Mesenchymal stem cell (in vitro differentiated cells and primary cell): ENCODE data around the gene NOSTRIN.

Source experiments
- DNase-seq: peaks from one replicate; pipeline ENCODE4 v3.0.0-alpha.2; 2013
- H2AFZ ChIP-seq: one replicate; pipeline ENCODE4 v1.6.1; 2013; ENCODE audit warnings: low read depth, mild to moderate bottlenecking, control low read depth, inconsistent platforms, low read length, moderate library complexity
- H2AK5ac ChIP-seq: 2 replicates; pipeline ENCODE4 v1.6.1; 2013; ENCODE audit warnings: low read length, moderate library complexity, mild to moderate bottlenecking, inconsistent platforms; ENCODE audit not compliant: severe bottlenecking
- H2BK120ac ChIP-seq: one replicate; pipeline ENCODE4 v1.6.1; 2013; ENCODE audit warnings: low read depth, mild to moderate bottlenecking, inconsistent platforms, low read length, moderate library complexity
- H2BK12ac ChIP-seq, 2 experiments: one replicate each; pipeline ENCODE4 v1.6.1; 2013; ENCODE audit warnings: inconsistent platforms in 2 of 2, low read length in 2 of 2, mild to moderate bottlenecking in 2 of 2, moderate library complexity in 2 of 2, control low read depth in 1 of 2
- H2BK15ac ChIP-seq: one replicate; pipeline ENCODE4 v1.6.1; 2013; ENCODE audit warnings: mild to moderate bottlenecking, low read depth, inconsistent platforms; ENCODE audit not compliant: poor library complexity, severe bottlenecking
- H2BK5ac ChIP-seq: 2 replicates; pipeline ENCODE4 v1.6.1; 2013; ENCODE audit warnings: low read depth, mild to moderate bottlenecking, low read length, control low read depth, inconsistent platforms; ENCODE audit not compliant: poor library complexity, severe bottlenecking
- H3K14ac ChIP-seq, 2 experiments: one replicate each; pipeline ENCODE4 v1.6.1; 2013; ENCODE audit warnings: inconsistent platforms in 2 of 2, low read length in 2 of 2, control low read depth in 1 of 2, mild to moderate bottlenecking in 1 of 2, moderate library complexity in 1 of 2
- H3K18ac ChIP-seq, 2 experiments: one replicate each; pipeline ENCODE4 v1.6.1; 2013; ENCODE audit warnings: inconsistent platforms in 2 of 2, low read length in 2 of 2, control low read depth in 1 of 2, low read depth in 1 of 2, mild to moderate bottlenecking in 1 of 2
- H3K23ac ChIP-seq, 2 experiments: one replicate each; pipeline ENCODE4 v1.6.1; 2013; ENCODE audit warnings: inconsistent platforms in 2 of 2, low read length in 2 of 2, mild to moderate bottlenecking in 2 of 2, moderate library complexity in 2 of 2, control low read depth in 1 of 2
- H3K27ac ChIP-seq: 2 replicates; pipeline ENCODE4 v1.5.1; 2013; ENCODE audit warnings: mild to moderate bottlenecking, moderate library complexity, low read length, control low read depth, inconsistent platforms; ENCODE audit not compliant: poor library complexity, severe bottlenecking
- H3K27me3 ChIP-seq, 2 experiments: 2 replicates each; pipeline versions ENCODE4 v1.6.1 to v1.7.0; 2013; ENCODE audit warnings: low read length in 2 of 2, mild to moderate bottlenecking in 2 of 2, moderate library complexity in 2 of 2, control low read depth in 1 of 2, inconsistent platforms in 1 of 2; ENCODE audit not compliant: control insufficient read depth in 1 of 2, insufficient read depth in 1 of 2
- H3K36me3 ChIP-seq, 2 experiments: 2 replicates each; pipeline versions ENCODE4 v1.6.1 to v1.7.0; 2013; ENCODE audit warnings: low read length in 2 of 2, control low read depth in 1 of 2, inconsistent platforms in 1 of 2, low read depth in 1 of 2, mild to moderate bottlenecking in 1 of 2; ENCODE audit not compliant: insufficient read depth in 2 of 2, control insufficient read depth in 1 of 2
- H3K4ac ChIP-seq, 2 experiments: one replicate each; pipeline ENCODE4 v1.6.1; 2013; ENCODE audit warnings: inconsistent platforms in 2 of 2, low read length in 2 of 2, mild to moderate bottlenecking in 2 of 2, moderate library complexity in 2 of 2, control low read depth in 1 of 2, low read depth in 1 of 2
- H3K4me1 ChIP-seq: 2 replicates; pipeline ENCODE4 v1.6.1; 2013; ENCODE audit warnings: low read depth, low read length, control low read depth; ENCODE audit not compliant: control insufficient read depth, insufficient read depth
- H3K4me2 ChIP-seq: 2 replicates; pipeline ENCODE4 v1.6.1; 2013; ENCODE audit warnings: low read length, mild to moderate bottlenecking, inconsistent platforms; ENCODE audit not compliant: poor library complexity, severe bottlenecking
- H3K4me3 ChIP-seq, 2 experiments: 2 replicates each; pipeline versions ENCODE4 v1.5.1 to v1.7.0; 2013; ENCODE audit warnings: low read length in 2 of 2, mild to moderate bottlenecking in 2 of 2, control low read depth in 1 of 2, low read depth in 1 of 2; ENCODE audit not compliant: insufficient read depth in 1 of 2
- H3K79me1 ChIP-seq: replicated peaks from 2 replicates; pipeline ENCODE4 v1.6.1; 2013; ENCODE audit warnings: mild to moderate bottlenecking, control low read depth, low read length, inconsistent platforms; ENCODE audit not compliant: poor library complexity, severe bottlenecking
- H3K9ac ChIP-seq: 2 replicates; pipeline ENCODE4 v1.7.0; 2013; ENCODE audit warnings: mild to moderate bottlenecking, low read length, moderate library complexity
- H3K9me3 ChIP-seq: 2 replicates; pipeline ENCODE4 v1.7.0; 2013; ENCODE audit warnings: mild to moderate bottlenecking, low read length; ENCODE audit not compliant: control insufficient read depth
- H4K8ac ChIP-seq: one replicate; pipeline ENCODE4 v1.6.1; 2013; ENCODE audit warnings: inconsistent platforms, mild to moderate bottlenecking, low read length, moderate library complexity
- H4K91ac ChIP-seq: one replicate; pipeline ENCODE4 v1.6.1; 2013; ENCODE audit warnings: mild to moderate bottlenecking, low read length, inconsistent platforms
- WGBS: methylation state at CpG from one replicate; pipeline ENCODE4 v1.1.7; 2013; ENCODE audit warnings: mixed read lengths; 5-methylcytosine and 5-hydroxymethylcytosine counted together

Gene NOSTRIN

DNA sequence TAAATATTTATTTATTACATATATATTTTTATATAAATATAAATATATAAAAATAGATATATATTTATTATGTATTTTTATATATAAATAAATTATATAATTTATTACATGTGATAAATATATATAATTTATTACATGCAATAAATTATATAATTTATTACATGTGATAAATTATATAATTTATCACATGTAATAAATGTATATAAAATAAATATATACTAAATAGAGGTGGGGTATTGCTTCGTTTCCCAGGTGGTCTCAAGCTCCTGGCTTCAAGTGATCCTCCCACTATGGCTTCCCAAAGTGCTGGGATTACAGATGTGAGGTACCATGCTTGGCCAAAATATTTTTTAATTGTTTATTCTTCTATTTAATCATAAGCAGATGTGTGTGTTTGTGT, 95.0 kb downstream of the NOSTRIN start:
- H3K9ac ChIP-seq, result no peak overlapping the region
- H3K4me1 ChIP-seq, result no peaks in the 10 kb centered on the region
- H4K8ac ChIP-seq, result no peak overlapping the region
- no peak overlapping the region for H2AK5ac ChIP-seq
- no peak overlapping the region for H2BK12ac ChIP-seq
- H2BK15ac ChIP-seq, result no peak overlapping the region
- no peak overlapping the region for H4K91ac ChIP-seq
- no peaks in the 10 kb centered on the region for H3K79me1 ChIP-seq
- H2BK120ac ChIP-seq, result no peak overlapping the region
- no peak overlapping the region for H3K18ac ChIP-seq
- no peak overlapping the region for H3K23ac ChIP-seq
- H3K4ac ChIP-seq, result no peak overlapping the region
- no peak overlapping the region for H2AFZ ChIP-seq
- H2BK5ac ChIP-seq, result no peak overlapping the region
- no peak overlapping the region for H3K14ac ChIP-seq
- no peaks in the 10 kb centered on the region for H3K36me3 ChIP-seq
- whole genome bisulfite sequencing, result no CpG with 5 or more reads among the region's 1 CpG
- no peak for DNase-seq
- H3K4me2 ChIP-seq, result no peak overlapping the region
- peaks cover 4% of the 10 kb centered on the region for H3K9me3 ChIP-seq
- no peak overlapping the region for H3K27ac ChIP-seq
- peaks cover 0 to 9% of the 10 kb centered on the region in 2 experiments for H3K27me3 ChIP-seq
- H3K4me3 ChIP-seq, result no peak overlapping the region

DNA sequence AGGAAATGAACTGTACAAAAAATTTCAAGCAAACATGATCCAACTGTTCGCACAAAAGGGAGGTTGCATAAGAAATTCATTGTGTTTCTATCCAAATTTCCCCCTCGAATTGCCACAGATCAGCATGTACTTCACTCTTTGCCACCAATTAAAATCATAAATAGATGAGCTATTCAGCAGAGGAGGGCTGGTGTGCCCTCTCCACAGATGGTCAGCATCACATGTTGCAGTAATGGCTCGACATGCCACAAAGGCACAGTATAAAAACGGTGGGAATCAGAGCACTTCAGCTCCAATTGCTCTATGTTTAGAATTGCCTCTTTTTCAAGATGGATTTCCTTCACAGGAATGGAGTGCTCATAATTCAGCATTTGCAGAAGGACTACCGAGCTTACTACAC, 98.6 kb downstream of the NOSTRIN start, which contains the start of gene G6PC2:
TSS of gene G6PC2 (plus strand) at position 289 of the 400 bp plus-strand sequence. CDS start at position 330, 41 bp downstream.
- Histone ChIP-seq H3K27ac (no peak within 1 kb of the TSS), H2BK12ac (no peak within 1 kb of the TSS), H3K4ac (no peak within 1 kb of the TSS), H3K18ac (no peak within 1 kb of the TSS), H3K4me2 (no peak within 1 kb of the TSS), H3K27me3 (peaks cover 0 to 20% of the 10 kb centered on the region in 2 experiments), H3K9me3 (peaks cover 4% of the 10 kb centered on the region), H3K14ac (no peak within 1 kb of the TSS), H2AFZ (no peak within 1 kb of the TSS), H3K4me3 (no peak within 1 kb of the TSS), H4K91ac (no peak within 1 kb of the TSS), H3K23ac (no peak within 1 kb of the TSS), H3K9ac (no peak within 1 kb of the TSS), H2BK15ac (no peak within 1 kb of the TSS), H3K36me3 (no peaks in the 10 kb centered on the region), H4K8ac (no peak within 1 kb of the TSS), H3K4me1 (no peaks in the 10 kb centered on the region), H2BK120ac (no peak within 1 kb of the TSS), H2AK5ac (no peak within 1 kb of the TSS), H3K79me1 (no peaks in the 10 kb centered on the region), H2BK5ac (no peak within 1 kb of the TSS)
- WGBS, result 92% methylated on average over 5 of the region's 5 CpGs
- DNase-seq, result no peak

DNA sequence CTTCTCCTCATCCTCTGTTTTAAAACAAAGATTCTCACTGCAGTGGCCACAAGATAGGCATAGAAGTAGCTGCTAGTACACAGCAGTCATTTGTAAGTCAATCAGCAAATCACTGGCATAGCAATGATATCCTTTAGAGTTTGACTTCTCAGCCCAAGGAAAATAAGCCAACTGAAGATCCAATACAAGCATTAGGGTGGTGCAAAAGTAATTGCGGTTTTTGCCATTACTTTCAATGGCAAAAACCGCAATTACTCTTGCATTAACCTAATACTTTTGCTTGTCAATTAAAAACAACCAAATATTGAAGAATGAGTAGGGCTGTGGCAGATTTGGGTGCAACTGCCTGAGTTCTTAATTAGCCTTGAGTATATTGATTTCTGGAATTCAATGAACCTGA, 101.5 kb downstream of the NOSTRIN start:
- H2BK5ac ChIP-seq, result no peak overlapping the region
- H3K9ac ChIP-seq, result no peak overlapping the region
- H4K91ac ChIP-seq, result no peak overlapping the region
- no peak overlapping the region for H3K14ac ChIP-seq
- DNase-seq, result no peak
- H3K4ac ChIP-seq, result no peak overlapping the region
- no peak overlapping the region for H3K4me2 ChIP-seq
- H3K36me3 ChIP-seq, result no peaks in the 10 kb centered on the region
- H4K8ac ChIP-seq, result no peak overlapping the region
- no peaks in the 10 kb centered on the region for H3K4me1 ChIP-seq
- no peak overlapping the region for H2BK120ac ChIP-seq
- H3K9me3 ChIP-seq, result peaks cover 4% of the 10 kb centered on the region
- no peaks in the 10 kb centered on the region for H3K79me1 ChIP-seq
- no peak overlapping the region for H3K23ac ChIP-seq
- no CpG with 5 or more reads among the region's 2 CpGs for WGBS
- H3K27me3 ChIP-seq, result peaks cover 0 to 37% of the 10 kb centered on the region in 2 experiments
- H3K4me3 ChIP-seq, result no peak overlapping the region
- no peak overlapping the region for H2BK15ac ChIP-seq
- no peak overlapping the region for H2AFZ ChIP-seq
- no peak overlapping the region for H3K27ac ChIP-seq
- H3K18ac ChIP-seq, result no peak overlapping the region
- no peak overlapping the region for H2BK12ac ChIP-seq
- no peak overlapping the region for H2AK5ac ChIP-seq

DNA sequence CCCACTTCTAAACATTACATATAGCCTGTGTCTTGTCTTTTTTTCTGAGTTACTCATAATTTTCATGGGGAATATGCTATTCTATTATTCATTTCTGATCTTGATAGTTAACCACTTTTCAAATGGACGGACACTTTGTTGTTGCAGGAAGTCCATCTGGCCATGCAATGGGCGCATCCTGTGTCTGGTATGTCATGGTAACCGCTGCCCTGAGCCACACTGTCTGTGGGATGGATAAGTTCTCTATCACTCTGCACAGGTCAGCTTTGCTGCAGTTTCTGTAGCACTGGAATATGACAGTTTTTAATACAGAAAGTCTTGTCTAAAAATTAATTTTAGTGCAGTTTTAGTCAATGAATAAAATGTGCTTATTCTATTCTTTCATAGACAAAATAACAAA, 101.9 kb downstream of the NOSTRIN start:
- DNase-seq, result no peak
- no peak overlapping the region for H4K91ac ChIP-seq
- H3K4me2 ChIP-seq, result no peak overlapping the region
- no peak overlapping the region for H3K4ac ChIP-seq
- H3K4me1 ChIP-seq, result no peaks in the 10 kb centered on the region
- WGBS, result 98% methylated on average over 3 of the region's 3 CpGs
- no peak overlapping the region for H2BK15ac ChIP-seq
- no peak overlapping the region for H2AFZ ChIP-seq
- H2BK5ac ChIP-seq, result no peak overlapping the region
- H4K8ac ChIP-seq, result no peak overlapping the region
- peaks cover 4% of the 10 kb centered on the region for H3K9me3 ChIP-seq
- H3K27me3 ChIP-seq, result peaks cover 0 to 37% of the 10 kb centered on the region in 2 experiments
- no peak overlapping the region for H2BK120ac ChIP-seq
- H3K36me3 ChIP-seq, result no peaks in the 10 kb centered on the region
- H3K9ac ChIP-seq, result no peak overlapping the region
- H2BK12ac ChIP-seq, result no peak overlapping the region
- H3K18ac ChIP-seq, result no peak overlapping the region
- no peak overlapping the region for H3K14ac ChIP-seq
- no peak overlapping the region for H3K4me3 ChIP-seq
- H3K23ac ChIP-seq, result no peak overlapping the region
- no peaks in the 10 kb centered on the region for H3K79me1 ChIP-seq
- H3K27ac ChIP-seq, result no peak overlapping the region
- H2AK5ac ChIP-seq, result no peak overlapping the region
